Upper lobe of left lung (tissue), 6 donors: ENCODE data around the gene TNS3. TPM values are rescaled to one million over a fixed set of nuclear protein-coding genes. Genes with fewer than 3 reads are reported as not detected.

Experiments
- ATAC-seq, 2 donors: fragments of 200-7000 bp; cut with Tn5 transposase; one replicate each; pipeline ENCODE4 v1.9.1; 2022; ENCODE audit warnings: mild to moderate bottlenecking in 2 of 2, moderate library complexity in 2 of 2; ENCODE audit not compliant: low FRiP score in 2 of 2
- DNase-seq, 2 donors: peaks; one replicate each; pipeline ENCODE4 v3.0.0-alpha.2; 2019 to 2020
- H3K27ac ChIP-seq, 4 donors: fragments of 200-600 bp; sonication (generic); one replicate each; pipeline ENCODE4 v1.5.1; 2016 to 2019
- H3K27me3 ChIP-seq, 4 donors: fragments of 200-600 bp; sonication (generic); one replicate each; pipeline ENCODE4 v1.5.1; 2017 to 2019
- H3K36me3 ChIP-seq, 4 donors: fragments of 200-600 bp; sonication (generic); one replicate each; pipeline ENCODE4 v1.5.1; 2016 to 2019
- H3K4me1 ChIP-seq, 4 donors: fragments of 200-600 bp; sonication (generic); one replicate each; pipeline ENCODE4 v1.5.1; 2018 to 2019
- H3K4me3 ChIP-seq, 4 donors: fragments of 200-600 bp; sonication (generic); one replicate each; pipeline ENCODE4 v1.5.1; 2017 to 2019; ENCODE audit warnings: mild to moderate bottlenecking in 2 of 4, moderate library complexity in 1 of 4
- H3K9me3 ChIP-seq, 4 donors: fragments of 200-600 bp; sonication (generic); one replicate each; pipeline ENCODE4 v1.5.1; 2018 to 2019
- EP300 ChIP-seq, 4 donors: sonication (generic); formaldehyde crosslinking; IDR thresholded peaks; one replicate each; pipeline ENCODE4 v1.5.1; 2017; ENCODE audit warnings: antibody characterized with exemption in 4 of 4, control low read depth in 2 of 4
- POLR2A ChIP-seq, 4 donors: fragments of 450-650 bp; IDR thresholded peaks; one replicate each; pipeline ENCODE4 v1.5.1; 2016 to 2017; ENCODE audit warnings: antibody characterized with exemption in 4 of 4, mild to moderate bottlenecking in 2 of 4
- POLR2AphosphoS5 ChIP-seq, 2 donors: sonication (generic); formaldehyde crosslinking; IDR thresholded peaks; one replicate each; pipeline ENCODE4 v1.5.1; 2017; ENCODE audit warnings: antibody characterized with exemption in 2 of 2
- WGBS, 2 donors: methylation state at CpG; one replicate each; pipeline ENCODE4 v1.1.5; 2017 to 2018; 5-methylcytosine and 5-hydroxymethylcytosine counted together
- total RNA-seq, 6 donors: library from RNA; depleted of rRNA in 4 of 6; stranded (reverse); fragments of >200 nt in 4 of 6; gene quantifications; one replicate each; pipeline versions ENCODE4 v1.1.0 to v1.2.1, GENCODE V29; 2016 to 2021
- TF ChIP-seq, protein P1 (sequence below), 6 experiments: fragments of 450-650 bp in 4 of 6; fragments of 200-600 bp in 2 of 6; sonication (generic) in 2 of 6; IDR thresholded peaks; one replicate each; pipeline ENCODE4 v1.5.1; 2016 to 2019; ENCODE audit warnings: antibody characterized with exemption in 6 of 6
- donor health status: DM: no; HTN: no; CAD: no; lungs with moderate emphysema.
- donor health status: DM: no; HTN: yes; CAD: no; lungs with severe emphysema.

The TNS3 gene
- total RNA-seq, 6 donors from 2014 or later, result 90.6 to 266 (median 143) TPM

DNA sequence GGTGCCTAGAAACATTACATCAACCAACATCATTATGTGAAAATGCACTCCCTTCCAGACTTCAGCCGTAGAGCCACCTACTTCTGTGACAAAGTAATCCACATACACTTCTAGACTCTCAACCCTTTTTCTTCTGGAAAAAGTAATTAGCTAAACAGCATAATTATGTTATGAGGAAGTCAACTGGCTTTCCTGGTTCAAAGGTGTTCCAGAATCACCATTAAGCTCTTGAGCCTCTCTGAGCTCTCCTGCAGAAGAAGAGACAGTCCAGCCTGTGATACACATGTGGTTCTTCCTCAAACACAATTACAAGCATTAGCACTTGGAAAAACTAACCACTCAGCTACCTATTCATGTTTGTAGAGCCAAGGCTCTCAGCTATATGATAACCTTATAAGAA, 52.5 kb downstream of the TNS3 start:
- no peak for TF ChIP-seq EP300 (IDR thresholded peaks at IDR 0.05)
- TF ChIP-seq, protein P1, sequence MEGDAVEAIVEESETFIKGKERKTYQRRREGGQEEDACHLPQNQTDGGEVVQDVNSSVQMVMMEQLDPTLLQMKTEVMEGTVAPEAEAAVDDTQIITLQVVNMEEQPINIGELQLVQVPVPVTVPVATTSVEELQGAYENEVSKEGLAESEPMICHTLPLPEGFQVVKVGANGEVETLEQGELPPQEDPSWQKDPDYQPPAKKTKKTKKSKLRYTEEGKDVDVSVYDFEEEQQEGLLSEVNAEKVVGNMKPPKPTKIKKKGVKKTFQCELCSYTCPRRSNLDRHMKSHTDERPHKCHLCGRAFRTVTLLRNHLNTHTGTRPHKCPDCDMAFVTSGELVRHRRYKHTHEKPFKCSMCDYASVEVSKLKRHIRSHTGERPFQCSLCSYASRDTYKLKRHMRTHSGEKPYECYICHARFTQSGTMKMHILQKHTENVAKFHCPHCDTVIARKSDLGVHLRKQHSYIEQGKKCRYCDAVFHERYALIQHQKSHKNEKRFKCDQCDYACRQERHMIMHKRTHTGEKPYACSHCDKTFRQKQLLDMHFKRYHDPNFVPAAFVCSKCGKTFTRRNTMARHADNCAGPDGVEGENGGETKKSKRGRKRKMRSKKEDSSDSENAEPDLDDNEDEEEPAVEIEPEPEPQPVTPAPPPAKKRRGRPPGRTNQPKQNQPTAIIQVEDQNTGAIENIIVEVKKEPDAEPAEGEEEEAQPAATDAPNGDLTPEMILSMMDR (IDR thresholded peaks at IDR 0.05), result no peak
- TF ChIP-seq POLR2A (IDR thresholded peaks at IDR 0.05), result no peak
- no peak for TF ChIP-seq POLR2AphosphoS5 (IDR thresholded peaks at IDR 0.05)
- Histone ChIP-seq H3K4me1 (no peaks in the 10 kb centered on the region), H3K4me3 (no peak overlapping the region), H3K36me3 (peaks cover 0 to 26% (median 10%) of the 10 kb centered on the region in 4 donors), H3K9me3 (no peaks in the 10 kb centered on the region), H3K27me3 (no peaks in the 10 kb centered on the region), H3K27ac (no peak overlapping the region)
- ATAC-seq (no peak), DNase-seq (no peak)
- 90 to 91% methylated on average over 1 of the region's 1 CpG for WGBS, 2 donors

DNA sequence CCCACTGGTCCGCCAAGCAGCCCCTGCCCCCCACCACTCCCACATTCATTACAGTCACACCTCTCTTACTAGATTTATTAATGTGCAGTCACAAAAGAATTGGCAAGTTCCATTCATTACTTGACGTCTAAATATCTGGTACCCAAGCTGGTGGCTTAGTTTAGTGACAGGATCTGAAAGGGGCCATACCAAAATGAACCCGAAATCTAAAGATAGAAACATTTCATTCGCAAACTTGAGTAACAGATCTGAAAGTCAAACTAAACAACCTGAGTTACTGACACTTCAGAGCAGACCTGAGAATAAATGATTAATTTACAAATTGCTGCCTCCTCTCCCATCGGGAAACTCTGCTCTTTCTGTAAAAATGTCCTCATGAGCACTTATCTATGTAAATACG, 53.4 kb downstream of the TNS3 start:
- Histone ChIP-seq H3K27ac (no peak overlapping the region), H3K36me3 (peaks cover 0 to 26% (median 10%) of the 10 kb centered on the region in 4 donors), H3K27me3 (no peaks in the 10 kb centered on the region), H3K4me3 (no peak overlapping the region), H3K4me1 (no peaks in the 10 kb centered on the region), H3K9me3 (no peaks in the 10 kb centered on the region)
- ATAC-seq (no peak), DNase-seq (no peak)
- whole genome bisulfite sequencing, 2 donors, result 75 to 79% methylated on average over 6 of the region's 6 CpGs
- no peak for TF ChIP-seq EP300 (IDR thresholded peaks at IDR 0.05)
- TF ChIP-seq, protein P1 (IDR thresholded peaks at IDR 0.05), result no peak
- no peak for TF ChIP-seq POLR2A (IDR thresholded peaks at IDR 0.05)
- no peak for TF ChIP-seq POLR2AphosphoS5 (IDR thresholded peaks at IDR 0.05)

DNA sequence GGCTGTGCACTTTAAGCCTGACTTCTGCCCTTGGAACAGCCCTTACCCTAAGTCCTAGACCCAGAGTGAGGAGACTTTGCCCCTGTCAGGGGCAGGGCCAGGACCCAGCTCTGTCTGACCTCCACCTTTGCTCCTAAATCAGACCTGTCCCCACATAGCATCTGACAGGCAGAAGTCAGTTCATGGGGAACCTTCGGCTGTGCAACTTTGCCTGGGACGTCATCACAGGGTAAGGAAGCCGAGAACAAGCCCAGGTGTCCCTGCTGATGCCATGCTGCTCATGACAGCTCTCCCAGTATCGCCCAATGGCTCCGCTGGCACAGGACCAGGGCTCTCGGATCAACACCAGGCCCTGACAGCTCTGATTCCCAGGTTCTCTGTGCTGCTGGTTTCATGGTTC, 55.4 kb downstream of the TNS3 start:
- DNase-seq (no peak), ATAC-seq (no peak)
- H3K4me3 ChIP-seq, result no peak overlapping the region
- TF ChIP-seq, protein P1 (IDR thresholded peaks at IDR 0.05), result no peak
- TF ChIP-seq POLR2A (IDR thresholded peaks at IDR 0.05) (no peak), EP300 (IDR thresholded peaks at IDR 0.05) (no peak), POLR2AphosphoS5 (IDR thresholded peaks at IDR 0.05) (no peak)
- WGBS, 2 donors, result 94% methylated on average over 6 of the region's 6 CpGs; no CpG with 5 or more reads in 1 of the 2 donors
- no peaks in the 10 kb centered on the region for H3K27me3 ChIP-seq
- H3K27ac ChIP-seq, result no peak overlapping the region
- peaks cover 0 to 26% (median 10%) of the 10 kb centered on the region in 4 donors for H3K36me3 ChIP-seq
- no peaks in the 10 kb centered on the region for H3K4me1 ChIP-seq
- no peaks in the 10 kb centered on the region for H3K9me3 ChIP-seq

DNA sequence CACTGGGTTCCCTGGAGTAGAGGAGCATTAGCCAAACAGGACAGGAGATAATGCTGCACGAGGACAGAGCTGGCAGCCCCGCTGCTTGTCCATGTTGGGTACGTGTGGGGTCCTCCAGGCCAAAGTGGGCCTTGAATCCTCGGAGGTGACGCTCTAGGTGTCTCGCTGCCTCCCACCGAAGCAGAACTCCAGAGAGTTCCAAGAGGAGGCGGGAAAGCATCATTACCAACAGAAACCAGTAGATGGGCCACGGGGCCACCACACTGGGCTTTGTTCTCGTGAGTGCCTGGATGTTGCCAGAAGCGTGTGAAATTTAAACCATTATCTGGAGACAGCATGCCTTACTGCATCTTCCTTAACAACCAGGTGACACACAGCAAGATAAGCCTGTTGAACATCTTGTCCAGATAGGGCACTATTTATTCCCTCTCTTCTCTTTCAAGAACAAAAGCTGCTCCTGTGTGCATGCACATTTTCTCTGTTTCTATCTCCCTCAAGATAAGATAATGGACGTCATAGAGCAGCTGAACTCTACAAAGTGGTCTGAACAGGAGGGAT, 56.8 kb downstream of the TNS3 start:
- H3K27ac ChIP-seq, result no peak overlapping the region
- ATAC-seq (no peak), DNase-seq (no peak)
- TF ChIP-seq POLR2A (IDR thresholded peaks at IDR 0.05), result no peak
- TF ChIP-seq EP300 (IDR thresholded peaks at IDR 0.05), result no peak
- TF ChIP-seq POLR2AphosphoS5 (IDR thresholded peaks at IDR 0.05), result no peak
- TF ChIP-seq, protein P1 (IDR thresholded peaks at IDR 0.05), result no peak
- no peaks in the 10 kb centered on the region for H3K27me3 ChIP-seq
- peaks cover 0 to 26% (median 10%) of the 10 kb centered on the region in 4 donors for H3K36me3 ChIP-seq
- 94 to 95% methylated on average over 12 of the region's 12 CpGs for WGBS, 2 donors
- H3K9me3 ChIP-seq, result no peaks in the 10 kb centered on the region
- H3K4me1 ChIP-seq, result peaks cover 0 to 12% (median 5%) of the 10 kb centered on the region in 4 donors
- no peak overlapping the region for H3K4me3 ChIP-seq

DNA sequence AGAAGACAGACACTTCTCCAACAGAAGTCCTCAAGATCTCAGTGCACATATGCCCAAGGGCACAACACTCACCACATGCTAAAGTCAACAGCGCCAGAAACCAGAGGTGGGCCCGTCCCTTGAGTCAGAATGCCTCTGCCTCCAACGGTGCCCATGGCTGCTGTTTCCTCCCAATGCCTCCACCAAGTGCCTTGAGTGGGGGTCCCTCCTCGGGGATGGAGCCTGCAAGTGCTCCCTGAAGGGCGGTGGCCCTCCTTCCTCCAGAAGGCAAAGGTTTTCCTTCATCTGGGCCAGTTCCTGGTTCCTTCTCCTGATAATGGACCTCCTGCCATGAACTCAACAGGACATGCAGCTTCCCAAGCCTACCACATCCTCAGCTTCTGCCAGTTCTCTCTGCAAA, 58.5 kb downstream of the TNS3 start:
- peaks cover 0 to 13% (median 8%) of the 10 kb centered on the region in 4 donors for H3K4me1 ChIP-seq
- H3K4me3 ChIP-seq, result no peak overlapping the region
- TF ChIP-seq, protein P1 (IDR thresholded peaks at IDR 0.05), result no peak
- TF ChIP-seq POLR2AphosphoS5 (IDR thresholded peaks at IDR 0.05) (no peak), EP300 (IDR thresholded peaks at IDR 0.05) (no peak), POLR2A (IDR thresholded peaks at IDR 0.05) (no peak)
- no peak overlapping the region for H3K27ac ChIP-seq
- ATAC-seq (no peak), DNase-seq (no peak)
- H3K27me3 ChIP-seq, result no peaks in the 10 kb centered on the region
- peaks cover 0 to 24% (median 10%) of the 10 kb centered on the region in 4 donors for H3K36me3 ChIP-seq
- WGBS, 2 donors, result 79 to 97% methylated on average over 5 of the region's 5 CpGs
- H3K9me3 ChIP-seq, result no peaks in the 10 kb centered on the region
